Measurements from ENCODE around the gene UBE2D2.
"Not testable (repeated sequence)": the region's sequence is repeated elsewhere in the genome, so short reads cannot be mapped to it uniquely, and the experiment has no call there.

UBE2D2 gene

DNA sequence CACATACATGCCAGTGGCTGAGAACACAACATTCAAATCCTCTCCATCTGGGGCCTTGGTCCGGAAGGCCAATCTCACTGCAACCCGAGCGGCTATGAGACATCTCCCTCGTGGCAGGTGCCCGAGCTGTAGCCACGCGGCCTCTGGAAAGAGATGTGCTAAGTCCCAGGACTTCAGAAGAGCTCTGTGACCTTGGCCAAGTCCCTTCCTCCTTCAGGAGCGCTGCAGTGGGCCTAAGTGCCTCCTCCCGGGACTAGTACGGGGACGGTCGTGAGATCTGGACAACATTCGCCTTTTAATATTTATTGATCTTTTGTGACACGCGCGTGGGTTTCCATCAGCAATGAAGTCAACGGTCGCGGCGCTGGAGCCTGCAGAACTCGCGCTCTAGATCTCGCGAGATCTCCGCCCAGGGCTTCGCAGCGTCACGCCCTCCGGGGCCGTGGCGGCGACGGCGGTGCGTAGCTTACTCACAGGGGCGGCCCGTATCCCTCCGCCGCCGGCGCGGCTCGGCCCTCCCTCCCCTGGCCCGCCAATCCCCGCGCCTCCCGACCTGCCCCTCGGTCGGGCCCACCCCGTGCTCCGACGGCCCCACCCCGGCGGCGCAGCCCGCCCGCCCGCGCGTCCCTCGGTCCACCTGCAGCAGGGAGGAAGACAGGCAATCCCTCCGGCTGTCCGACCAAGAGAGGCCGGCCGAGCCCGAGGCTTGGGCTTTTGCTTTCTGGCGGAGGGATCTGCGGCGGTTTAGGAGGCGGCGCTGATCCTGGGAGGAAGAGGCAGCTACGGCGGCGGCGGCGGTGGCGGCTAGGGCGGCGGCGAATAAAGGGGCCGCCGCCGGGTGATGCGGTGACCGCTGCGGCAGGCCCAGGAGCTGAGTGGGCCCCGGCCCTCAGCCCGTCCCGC is at the start of gene UBE2D2:
Gene UBE2D2, plus strand, starts transcription at position 588 of the 903 bp plus-strand sequence. CDS start 453 bp downstream, outside the sequence.
- DNase-seq: peak; percentile 97

DNA sequence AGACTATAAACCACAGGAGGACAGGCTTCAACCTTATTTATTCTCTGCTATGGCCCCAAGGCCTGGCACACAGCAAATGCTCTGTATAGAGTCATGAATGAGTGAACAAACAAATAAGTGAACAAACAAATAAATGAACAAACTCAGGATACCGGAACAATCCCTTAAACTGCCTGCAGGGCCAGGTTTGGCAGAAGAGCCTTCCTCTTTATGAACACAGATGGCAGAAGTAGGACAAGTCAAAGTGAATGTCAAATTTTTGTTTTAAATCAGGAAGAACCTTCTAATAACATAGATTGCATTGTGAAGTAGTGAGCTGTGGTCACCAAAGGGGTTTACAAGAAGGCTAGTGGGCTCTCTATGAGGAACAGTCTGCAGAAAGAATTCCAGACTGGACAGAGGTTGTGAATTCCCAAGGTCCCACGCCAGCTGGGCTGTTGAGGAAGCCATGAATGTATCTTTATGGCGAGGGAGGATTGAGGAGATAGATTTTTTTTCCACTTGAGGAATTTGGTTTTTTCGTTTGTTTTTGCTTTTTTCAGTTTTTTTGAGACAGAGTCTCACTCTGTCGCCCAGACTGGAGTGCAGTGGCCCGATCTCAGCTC is 48.3 kb upstream of the UBE2D2 start:
- DNase-seq: no peak

GRCh38 chr5:139513434-139513833 is 47.7 kb upstream of the UBE2D2 start:
- DNase-seq: peak; percentile 77

DNA sequence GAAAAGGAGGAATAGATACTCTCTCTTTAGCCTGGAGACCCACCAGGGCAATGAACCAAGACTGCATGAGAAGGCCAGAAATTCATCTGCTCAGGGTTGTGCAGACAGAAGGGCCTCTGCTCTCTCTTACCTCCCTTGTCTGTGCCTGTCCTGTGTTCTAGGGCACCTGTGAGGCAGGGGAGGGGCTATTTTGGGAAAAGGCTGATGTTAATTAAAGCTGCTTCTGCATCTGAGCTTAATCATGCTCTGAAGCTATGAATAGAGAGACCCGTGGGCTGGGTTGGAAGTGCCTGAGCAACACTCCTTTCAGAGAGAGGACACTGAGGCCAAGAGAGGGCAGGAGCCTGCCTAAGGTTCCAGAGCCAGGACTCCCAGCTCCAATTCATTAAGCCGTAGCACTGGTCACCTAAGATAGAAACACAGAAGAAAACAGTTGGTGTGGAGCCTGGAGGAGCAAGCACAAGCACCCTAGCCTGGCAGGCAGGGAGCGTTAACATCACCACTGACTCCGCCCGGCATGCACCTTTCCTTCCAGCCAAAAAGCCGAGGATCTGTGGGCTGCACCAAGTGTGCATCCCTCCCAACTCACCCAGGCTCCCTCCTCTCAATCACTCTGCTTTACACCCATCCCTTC is 47.2 kb upstream of the UBE2D2 start:
- no peak for DNase-seq

- no peak for DNase-seq
These were observed 46.7 kb upstream of the UBE2D2 start for GRCh38 chr5:139514486-139514856.

DNA sequence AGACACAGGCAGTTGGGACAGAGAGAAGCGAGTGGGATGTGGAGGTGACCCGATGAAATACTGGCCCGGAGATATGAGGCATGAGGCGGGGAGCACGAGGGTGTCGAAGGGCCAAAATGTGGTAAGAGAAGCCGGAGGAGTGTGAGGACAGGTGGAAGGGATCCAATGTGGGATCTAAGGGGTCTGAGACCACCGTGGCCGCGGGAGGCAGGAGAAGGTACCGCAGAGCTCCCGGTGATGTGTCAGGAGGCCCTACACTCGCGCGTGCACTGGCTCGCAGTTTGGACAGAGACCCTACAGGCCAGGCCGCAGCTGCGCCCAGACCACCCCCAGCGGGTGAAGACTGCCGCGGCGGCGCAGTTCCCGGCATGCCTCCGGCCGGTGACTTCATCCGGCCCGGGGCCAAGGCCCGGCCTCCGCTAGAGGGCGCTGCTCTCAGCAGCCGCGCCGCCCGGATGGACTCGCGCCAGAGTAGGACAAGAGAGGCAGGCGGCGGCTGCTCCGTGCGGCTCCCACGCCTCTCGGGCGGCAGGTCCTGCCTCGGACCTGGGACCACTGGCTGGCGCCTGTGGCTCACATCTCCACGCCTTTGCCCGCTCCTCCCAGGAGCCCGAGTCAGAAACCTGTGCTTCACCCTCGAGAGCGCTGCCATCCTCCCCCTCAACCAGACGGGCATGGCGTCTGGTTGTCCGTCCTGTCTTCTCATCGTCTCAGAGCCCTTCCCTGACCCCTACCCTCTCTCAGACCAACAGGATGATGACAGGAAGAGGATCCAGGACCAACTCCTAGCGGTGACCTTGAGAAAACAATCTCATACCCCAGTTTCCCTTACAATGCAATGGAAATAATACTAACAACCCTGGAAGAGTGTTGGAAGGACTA is 43.2 kb upstream of the UBE2D2 start:
- DNase-seq: peak; percentile 88

DNA sequence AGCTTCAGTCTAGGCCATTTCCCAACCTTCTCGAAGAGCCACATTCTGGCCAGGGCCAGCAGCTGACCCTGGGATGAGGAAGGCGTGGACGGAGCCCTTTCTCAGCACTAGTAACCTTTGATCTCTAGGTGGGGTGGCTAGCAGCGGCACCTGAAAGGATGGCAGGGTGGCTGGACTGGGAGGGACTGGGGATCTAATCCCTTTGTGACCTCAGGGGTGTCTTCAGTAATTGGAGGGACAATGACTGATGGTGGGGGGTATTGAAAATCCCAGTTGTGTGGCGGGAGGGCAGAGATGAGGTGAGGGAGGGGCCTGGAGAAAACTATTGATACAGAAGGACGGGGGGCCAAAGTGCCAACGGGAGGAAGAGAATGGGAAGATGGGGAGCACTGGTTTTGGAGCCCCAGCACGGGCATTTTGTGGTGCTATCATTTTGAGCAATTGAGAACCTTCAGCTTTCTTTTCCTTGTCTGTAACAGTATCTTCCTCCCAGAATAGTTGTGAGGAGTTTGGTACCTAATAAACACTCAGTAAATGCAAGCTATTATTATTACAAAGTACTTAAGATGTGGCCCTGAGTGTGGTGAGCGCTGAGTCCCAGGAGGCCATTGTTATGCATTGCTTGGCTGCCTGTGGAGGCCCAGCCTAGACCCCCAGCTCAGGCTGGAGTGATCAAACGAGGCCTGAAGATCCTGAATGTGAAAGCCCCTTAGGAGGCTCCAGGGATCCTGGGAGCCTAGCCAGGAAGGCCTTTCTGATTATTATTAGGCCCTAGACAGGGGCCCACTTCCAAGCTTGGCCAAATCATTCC is 37.3 kb upstream of the UBE2D2 start:
- no peak for DNase-seq

DNA sequence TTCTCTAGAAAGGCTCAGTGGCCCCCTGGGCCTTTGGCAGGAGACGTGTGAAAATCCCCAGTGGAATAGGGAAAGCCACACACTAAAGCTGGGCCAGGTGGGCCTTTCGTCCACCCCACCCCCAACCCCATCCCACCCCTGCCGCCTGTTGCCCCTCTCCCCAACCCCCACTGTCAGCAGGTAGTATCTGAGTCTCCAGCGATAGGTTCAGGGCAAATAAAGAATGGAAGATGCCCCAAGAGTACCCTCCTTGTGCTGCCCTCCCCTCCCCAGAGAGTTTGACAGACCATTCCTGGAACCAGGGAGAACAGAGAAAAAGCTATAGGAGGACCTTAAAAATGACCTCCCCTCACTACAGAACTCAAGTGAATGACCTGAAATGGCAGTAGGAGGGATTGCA is 36.7 kb upstream of the UBE2D2 start:
- DNase-seq: no peak

DNA sequence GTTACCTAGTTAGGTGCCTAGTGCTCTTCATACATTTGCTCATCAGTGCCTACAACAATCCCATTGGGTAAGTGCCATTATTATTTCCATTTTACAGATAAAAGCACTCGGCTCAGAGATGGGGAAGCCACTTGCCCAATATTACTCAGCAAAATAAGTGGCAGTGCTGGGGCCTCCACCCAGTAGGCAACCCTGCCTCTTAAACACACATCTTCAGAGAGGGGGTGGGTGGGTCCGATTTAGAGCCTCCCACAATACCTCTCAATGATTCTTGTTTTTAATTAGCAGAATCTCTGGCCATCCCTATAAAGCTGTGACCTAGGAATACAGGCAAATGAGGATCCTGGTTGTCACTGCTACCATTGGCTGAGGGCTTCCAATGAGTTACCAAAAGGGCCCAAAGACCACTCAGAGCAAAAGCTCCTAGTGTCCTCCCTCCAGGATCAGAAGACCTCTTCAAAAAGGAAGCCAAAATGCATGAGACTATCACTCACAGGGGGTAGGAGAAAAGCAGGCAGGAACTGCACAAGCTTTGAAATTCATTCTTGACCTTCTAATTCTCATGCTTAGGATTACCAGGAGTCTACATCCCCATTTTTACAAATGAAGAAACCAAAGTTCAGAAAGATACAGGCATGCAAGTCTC is 36.1 kb upstream of the UBE2D2 start:
- DNase-seq: no peak

DNA sequence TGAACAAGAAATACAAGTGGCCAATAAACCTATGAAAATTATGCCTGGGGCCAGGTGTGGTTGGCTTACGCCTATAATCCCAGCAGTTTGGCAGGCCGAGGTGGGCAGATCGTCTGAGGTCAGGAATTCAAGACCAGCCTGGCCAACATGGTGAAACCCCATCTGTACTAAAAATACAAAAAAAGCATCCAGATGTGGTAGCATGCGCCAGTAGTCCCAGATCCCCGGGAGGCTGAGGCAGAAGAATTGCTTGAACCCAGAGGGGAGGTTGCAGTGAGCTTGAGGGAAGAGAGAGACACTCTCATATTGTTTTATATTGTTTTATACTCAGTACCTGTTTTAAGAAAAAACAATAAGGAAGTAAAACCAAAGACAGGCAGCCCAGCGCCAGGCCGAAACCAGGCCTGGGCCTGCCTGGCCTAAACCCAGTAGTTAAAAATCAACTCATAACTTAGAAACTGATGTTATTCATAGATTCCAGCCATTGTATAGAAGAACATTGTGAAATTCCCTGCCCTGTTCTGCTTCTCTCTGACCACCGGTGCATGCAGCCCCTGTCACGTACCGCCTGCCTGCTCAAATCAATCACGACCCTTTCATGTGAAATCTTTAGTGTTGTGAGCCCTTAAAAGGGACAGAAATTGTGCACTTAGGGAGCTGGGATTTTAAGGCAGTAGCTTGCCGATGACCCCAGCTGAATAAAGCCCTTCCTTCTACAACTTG is 35.4 kb upstream of the UBE2D2 start:
- not testable (repeated sequence) for DNase-seq

- not testable (repeated sequence) for DNase-seq
These were observed 34.6 kb upstream of the UBE2D2 start for GRCh38 chr5:139526309-139527089.

- not testable (repeated sequence) for DNase-seq
These were observed 34.1 kb upstream of the UBE2D2 start for GRCh38 chr5:139527090-139527470.

DNA sequence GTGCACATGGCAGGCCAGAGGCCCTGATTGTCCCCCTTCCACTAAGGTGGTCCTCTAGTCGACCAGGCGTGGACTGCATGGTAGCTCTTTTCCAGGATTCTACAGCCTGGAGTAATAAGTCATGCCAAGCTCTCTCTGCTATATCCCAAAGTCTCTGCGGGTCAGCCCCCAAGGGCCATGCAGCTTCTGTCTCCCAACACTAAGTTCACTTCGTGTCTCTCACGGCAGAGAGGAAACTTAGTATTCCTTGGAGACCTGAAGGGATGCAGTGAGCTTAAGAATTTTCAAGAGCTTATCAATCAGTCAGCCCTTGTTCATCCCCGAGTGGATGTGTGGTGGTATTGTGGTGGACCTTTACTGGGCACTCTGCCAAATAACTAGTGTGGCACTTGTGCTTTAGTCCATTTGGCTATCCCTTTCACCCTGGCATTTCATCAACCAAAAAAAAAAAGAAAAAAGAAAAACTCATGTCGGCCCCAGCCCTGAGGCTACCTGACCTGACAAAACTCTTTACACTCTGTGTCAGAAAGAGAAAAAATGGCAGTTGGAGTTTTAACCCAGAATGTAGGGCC is 33.2 kb upstream of the UBE2D2 start:
- not testable (repeated sequence) for DNase-seq

GRCh38 chr5:139528695-139529094 is 32.4 kb upstream of the UBE2D2 start:
- not testable (repeated sequence) for DNase-seq

DNA sequence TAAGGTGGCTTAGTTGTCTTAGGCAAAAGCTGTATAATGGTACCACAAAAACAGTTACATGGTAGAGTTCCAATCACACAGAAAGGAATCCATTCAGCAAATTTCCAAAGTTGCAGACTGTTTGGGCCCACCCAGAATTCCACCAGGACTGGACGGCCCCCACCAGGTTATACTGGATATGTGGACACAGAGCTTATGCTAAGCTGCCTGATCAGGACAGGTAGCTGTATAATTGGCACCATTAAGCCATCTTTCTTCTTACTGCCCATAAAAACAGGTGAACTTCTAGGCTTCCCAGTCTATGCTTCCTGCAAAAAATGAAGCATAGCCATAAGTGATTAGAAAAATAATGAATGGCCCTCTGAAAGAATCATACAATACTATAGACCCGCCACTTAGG is 31.1 kb upstream of the UBE2D2 start:
- not testable (repeated sequence) for DNase-seq

GRCh38 chr5:139531772-139532169 is 29.4 kb upstream of the UBE2D2 start:
- DNase-seq: no peak

- peak; percentile 42 for DNase-seq
These were observed 17.6 kb upstream of the UBE2D2 start for GRCh38 chr5:139543423-139543991.

- not testable (repeated sequence) for DNase-seq
These were observed 14.5 kb upstream of the UBE2D2 start for GRCh38 chr5:139546593-139546992.

Measured in activated gamma-delta T cell treated with Interleukin-2 at 50 U/mL for 16 hours (primary cell).